ENCODE measurements around the gene OPRD1. TPM values are rescaled to one million over a fixed set of nuclear protein-coding genes. Genes with fewer than 3 reads are reported as not detected.

Gene OPRD1
- total RNA-seq, 6 experiments from 2014 or later: not detected

DNA sequence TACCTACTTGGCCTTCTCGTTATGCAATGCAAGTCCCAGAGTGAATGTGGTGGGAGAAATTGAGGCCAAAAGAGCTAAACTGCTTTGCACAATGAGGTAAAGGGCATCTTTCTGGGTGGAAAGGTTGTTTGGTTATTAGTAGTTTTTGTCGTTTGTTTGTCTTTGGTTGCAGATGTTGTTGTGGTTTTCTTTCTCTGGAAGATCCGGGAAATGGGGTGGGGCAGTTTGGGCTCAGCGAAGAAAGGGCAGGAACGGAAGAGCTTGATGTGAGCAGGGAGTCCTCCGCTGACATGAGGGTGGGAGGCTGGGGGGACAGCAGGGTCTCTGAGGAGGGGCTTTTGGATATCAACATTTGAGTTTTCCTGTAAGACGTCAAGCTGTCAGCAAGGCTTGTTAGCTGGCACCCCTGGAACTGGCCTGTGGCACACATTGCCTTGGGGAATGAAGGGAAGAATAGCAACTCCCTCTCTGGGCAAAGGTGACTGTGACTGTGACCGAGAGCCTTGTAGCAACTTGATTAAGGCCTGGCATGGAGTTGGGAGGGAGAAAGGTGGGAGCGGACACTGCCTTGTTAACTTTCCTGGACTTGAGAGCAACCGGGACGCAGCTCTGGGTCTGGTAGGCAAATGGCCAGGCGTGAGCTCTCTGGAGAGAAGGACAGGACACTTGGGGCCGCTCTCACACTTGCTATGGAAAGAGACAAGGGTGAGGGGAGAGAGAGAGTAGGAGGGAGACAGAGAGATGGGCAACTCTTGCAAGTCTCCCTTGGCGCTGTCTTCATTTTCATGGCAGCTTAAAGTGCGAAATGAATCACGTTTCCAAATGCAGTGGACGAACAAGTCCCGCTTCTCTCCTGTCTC lies 15.4 kb upstream of the OPRD1 start:
- H3K36me3 ChIP-seq: no peaks in the 10 kb centered on the region
- H3K27ac ChIP-seq: no peak overlapping the region
- WGBS (ENCODE audit: insufficient coverage, low coverage, low lambda C conversion rate, missing lambda C conversion rate): 52% methylated on average over 14 of the region's 18 CpGs
- TF ChIP-seq, protein P1, sequence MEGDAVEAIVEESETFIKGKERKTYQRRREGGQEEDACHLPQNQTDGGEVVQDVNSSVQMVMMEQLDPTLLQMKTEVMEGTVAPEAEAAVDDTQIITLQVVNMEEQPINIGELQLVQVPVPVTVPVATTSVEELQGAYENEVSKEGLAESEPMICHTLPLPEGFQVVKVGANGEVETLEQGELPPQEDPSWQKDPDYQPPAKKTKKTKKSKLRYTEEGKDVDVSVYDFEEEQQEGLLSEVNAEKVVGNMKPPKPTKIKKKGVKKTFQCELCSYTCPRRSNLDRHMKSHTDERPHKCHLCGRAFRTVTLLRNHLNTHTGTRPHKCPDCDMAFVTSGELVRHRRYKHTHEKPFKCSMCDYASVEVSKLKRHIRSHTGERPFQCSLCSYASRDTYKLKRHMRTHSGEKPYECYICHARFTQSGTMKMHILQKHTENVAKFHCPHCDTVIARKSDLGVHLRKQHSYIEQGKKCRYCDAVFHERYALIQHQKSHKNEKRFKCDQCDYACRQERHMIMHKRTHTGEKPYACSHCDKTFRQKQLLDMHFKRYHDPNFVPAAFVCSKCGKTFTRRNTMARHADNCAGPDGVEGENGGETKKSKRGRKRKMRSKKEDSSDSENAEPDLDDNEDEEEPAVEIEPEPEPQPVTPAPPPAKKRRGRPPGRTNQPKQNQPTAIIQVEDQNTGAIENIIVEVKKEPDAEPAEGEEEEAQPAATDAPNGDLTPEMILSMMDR (IDR thresholded peaks at IDR 0.05): no peak
- no peak for TF ChIP-seq POLR2A (IDR thresholded peaks at IDR 0.05)
- ATAC-seq (no peak), DNase-seq (no peak)
- H3K27me3 ChIP-seq: no peaks in the 10 kb centered on the region
- H3K4me3 ChIP-seq: no peak overlapping the region
- H3K4me1 ChIP-seq: no peaks in the 10 kb centered on the region
- intact Hi-C loops (cut with DNase I): no loop called here
- no peaks in the 10 kb centered on the region for H3K9me3 ChIP-seq

DNA sequence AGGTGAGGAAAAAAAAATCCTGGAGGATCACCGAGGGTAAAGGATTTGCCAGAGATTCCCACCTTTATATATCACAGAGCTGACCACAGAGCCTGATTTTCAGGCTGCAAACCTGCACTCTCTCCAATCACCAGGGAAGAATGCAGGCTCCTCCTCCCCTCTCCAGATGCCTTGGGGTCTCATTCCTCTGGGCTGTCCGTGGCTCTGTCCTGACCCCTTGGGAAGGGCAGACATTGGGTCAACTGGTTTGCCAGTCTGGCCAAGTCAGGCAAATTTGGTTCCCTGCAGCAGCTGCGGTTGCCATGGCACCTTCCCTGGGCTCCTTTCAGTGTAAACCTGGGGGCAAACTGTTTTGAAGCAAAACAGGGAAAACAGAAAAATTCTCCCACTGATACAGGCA lies 11.6 kb upstream of the OPRD1 start:
- intact Hi-C loops (cut with DNase I): no loop called here
- ATAC-seq: no peak
- WGBS (ENCODE audit: insufficient coverage, low coverage, low lambda C conversion rate, missing lambda C conversion rate): 33% methylated on average over 1 of the region's 3 CpGs
- Histone ChIP-seq H3K4me3 (no peak overlapping the region), H3K27ac (no peak overlapping the region), H3K36me3 (no peaks in the 10 kb centered on the region), H3K27me3 (no peaks in the 10 kb centered on the region), H3K9me3 (no peaks in the 10 kb centered on the region), H3K4me1 (no peaks in the 10 kb centered on the region)
- no peak for TF ChIP-seq POLR2A (IDR thresholded peaks at IDR 0.05)
- TF ChIP-seq, protein P1 (IDR thresholded peaks at IDR 0.05): no peak
- DNase-seq: no peak

DNA sequence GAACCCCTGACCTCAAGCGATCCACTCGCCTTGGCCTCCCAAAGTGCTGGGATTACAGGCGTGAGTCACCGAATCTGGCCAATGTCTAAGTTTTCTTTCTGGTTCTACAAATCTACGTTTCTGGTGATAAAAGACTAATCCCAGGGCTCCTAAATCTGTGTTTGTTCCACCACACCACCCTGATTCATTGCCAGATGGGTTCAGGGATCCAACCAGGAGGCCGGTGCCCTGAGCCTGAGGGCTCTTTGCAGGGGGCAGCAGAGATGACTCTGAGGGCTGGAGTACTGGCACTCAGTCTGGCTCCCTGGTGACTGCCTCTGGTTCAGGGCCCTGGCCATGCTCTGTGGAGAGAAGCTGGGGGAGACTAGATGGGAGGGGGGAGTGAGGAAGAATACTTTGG lies 10.5 kb upstream of the OPRD1 start:
- no peak for DNase-seq
- intact Hi-C loops (cut with DNase I): no loop called here
- no peak overlapping the region for H3K27ac ChIP-seq

DNA sequence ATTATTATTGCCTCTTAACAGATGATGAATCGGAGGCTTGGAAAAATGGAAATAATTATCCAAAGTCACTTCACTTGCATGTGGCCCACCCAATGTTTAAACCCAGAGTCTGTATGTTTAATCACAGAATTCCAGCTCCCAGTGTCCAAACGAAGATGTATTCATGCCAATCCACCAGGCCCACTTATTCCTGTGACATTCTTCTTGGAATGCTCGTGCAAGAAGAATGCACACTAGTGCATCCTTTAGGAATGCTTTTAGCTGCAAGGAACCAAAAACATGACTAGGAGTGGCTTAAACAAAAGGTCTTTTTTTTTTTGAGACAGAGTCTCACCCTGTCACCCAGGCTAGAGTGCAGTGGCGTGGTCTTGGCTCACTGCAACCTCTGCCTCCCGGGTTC lies 8.9 kb upstream of the OPRD1 start:
- no peak for ATAC-seq
- WGBS (ENCODE audit: insufficient coverage, low coverage, low lambda C conversion rate, missing lambda C conversion rate): 59% methylated on average over 5 of the region's 5 CpGs

More for the DNA sequence above, 10.5 kb upstream of the OPRD1 start:
- no peak for ATAC-seq
- Histone ChIP-seq H3K4me3 (no peak overlapping the region), H3K36me3 (no peaks in the 10 kb centered on the region), H3K4me1 (no peaks in the 10 kb centered on the region), H3K9me3 (no peaks in the 10 kb centered on the region), H3K27me3 (no peaks in the 10 kb centered on the region)
- no peak for TF ChIP-seq POLR2A (IDR thresholded peaks at IDR 0.05)
- TF ChIP-seq, protein P1 (IDR thresholded peaks at IDR 0.05): no peak
- WGBS (ENCODE audit: insufficient coverage, low coverage, low lambda C conversion rate, missing lambda C conversion rate): 89% methylated on average over 1 of the region's 6 CpGs

More for the DNA sequence above, 8.9 kb upstream of the OPRD1 start:
- intact Hi-C loops (cut with DNase I): no loop called here
- no peaks in the 10 kb centered on the region for H3K36me3 ChIP-seq
- H3K9me3 ChIP-seq: no peaks in the 10 kb centered on the region
- no peak for DNase-seq
- H3K4me1 ChIP-seq: no peaks in the 10 kb centered on the region
- no peaks in the 10 kb centered on the region for H3K27me3 ChIP-seq
- TF ChIP-seq, protein P1 (IDR thresholded peaks at IDR 0.05): no peak
- TF ChIP-seq POLR2A (IDR thresholded peaks at IDR 0.05): no peak
- no peak overlapping the region for H3K4me3 ChIP-seq
- H3K27ac ChIP-seq: no peak overlapping the region
